GM19372 (cell line): ENCODE measurements around the gene MS4A18.

ENCODE experiments used
- ATAC-seq: cut with Tn5 transposase; IDR thresholded peaks from one replicate; pipeline ENCODE4 v1.9.1; 2021; ENCODE audit warnings: mild to moderate bottlenecking, low read depth, moderate library complexity; ENCODE audit not compliant: unreplicated experiment

Gene MS4A18

GRCh38 chr11:60783141-60783484 lies 58.6 kb downstream of the MS4A18 start:
- ATAC-seq, result no peak

DNA sequence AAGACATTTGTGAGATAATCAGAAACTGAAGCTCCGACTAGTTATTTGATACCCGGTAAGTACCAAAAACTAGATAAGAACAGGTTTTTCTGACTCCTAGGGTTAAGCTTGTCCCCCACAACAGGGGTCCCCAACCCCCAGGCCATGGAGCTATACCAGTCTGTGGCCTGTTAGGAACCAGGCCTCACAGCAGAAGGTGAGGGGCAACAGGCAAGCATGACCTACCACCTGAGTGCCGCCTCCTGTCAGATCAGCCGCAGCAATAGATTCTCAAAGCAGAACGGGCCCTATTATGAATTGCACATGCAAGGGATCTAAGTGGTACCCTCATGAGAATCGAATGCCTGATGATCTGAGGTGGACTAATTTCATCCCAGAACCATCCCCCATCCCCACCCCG lies 59.4 kb downstream of the MS4A18 start:
- ATAC-seq, result no peak

DNA sequence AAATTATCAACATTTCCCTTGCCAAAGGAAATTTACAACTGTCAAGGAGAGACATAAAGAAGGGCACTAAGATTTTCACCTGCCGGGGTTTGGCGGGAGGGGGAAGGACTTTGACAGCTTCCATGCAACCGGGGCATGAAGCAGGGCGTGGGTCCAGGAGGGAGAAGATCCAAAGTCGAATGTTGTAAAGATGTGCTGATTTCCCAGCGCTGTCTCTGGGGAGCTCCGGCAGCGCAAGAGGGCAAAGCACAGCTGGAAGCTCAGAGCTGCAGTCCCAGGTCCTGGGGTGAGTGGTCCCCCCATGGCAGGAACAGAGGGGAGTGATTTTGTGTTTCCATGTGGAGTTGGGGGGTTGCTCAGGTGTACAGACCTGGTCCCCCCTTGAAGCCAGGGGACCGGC lies 60.6 kb downstream of the MS4A18 start, which contains the start of gene MS4A10:
TSS of gene MS4A10 (plus strand) at position 198 of the 400 bp plus-strand sequence. CDS start 5,003 bp downstream, outside the sequence.
- no peak for ATAC-seq

DNA sequence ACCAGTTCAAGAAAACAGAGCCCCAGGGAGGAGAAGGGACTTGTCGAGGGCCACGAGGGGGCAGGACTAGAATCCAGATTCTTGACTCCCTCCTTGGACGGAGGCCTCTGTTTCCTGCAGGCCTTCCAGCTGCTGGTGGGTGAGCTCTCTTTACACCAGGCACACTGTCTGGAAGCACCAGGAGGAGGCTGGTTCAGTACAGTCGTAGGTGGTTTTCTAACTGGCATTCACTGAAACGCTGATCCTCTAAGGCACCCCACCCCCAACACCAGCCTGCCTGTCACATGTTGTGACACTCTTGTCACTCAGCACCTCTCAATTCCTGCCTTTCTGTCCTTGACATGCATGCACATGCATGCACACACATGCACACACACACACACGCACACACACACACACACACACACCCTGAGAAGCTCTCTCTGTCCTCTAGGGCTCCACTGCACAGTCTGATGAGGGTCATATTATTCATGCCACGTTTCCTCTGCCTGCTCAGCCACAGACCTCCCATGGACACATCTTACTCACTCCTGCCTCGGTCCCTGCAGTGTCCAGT lies 61.4 kb downstream of the MS4A18 start:
- no peak for ATAC-seq

- ATAC-seq, result no peak
Observed at GRCh38 chr11:60786811-60787567, 62.5 kb downstream of the MS4A18 start.

DNA sequence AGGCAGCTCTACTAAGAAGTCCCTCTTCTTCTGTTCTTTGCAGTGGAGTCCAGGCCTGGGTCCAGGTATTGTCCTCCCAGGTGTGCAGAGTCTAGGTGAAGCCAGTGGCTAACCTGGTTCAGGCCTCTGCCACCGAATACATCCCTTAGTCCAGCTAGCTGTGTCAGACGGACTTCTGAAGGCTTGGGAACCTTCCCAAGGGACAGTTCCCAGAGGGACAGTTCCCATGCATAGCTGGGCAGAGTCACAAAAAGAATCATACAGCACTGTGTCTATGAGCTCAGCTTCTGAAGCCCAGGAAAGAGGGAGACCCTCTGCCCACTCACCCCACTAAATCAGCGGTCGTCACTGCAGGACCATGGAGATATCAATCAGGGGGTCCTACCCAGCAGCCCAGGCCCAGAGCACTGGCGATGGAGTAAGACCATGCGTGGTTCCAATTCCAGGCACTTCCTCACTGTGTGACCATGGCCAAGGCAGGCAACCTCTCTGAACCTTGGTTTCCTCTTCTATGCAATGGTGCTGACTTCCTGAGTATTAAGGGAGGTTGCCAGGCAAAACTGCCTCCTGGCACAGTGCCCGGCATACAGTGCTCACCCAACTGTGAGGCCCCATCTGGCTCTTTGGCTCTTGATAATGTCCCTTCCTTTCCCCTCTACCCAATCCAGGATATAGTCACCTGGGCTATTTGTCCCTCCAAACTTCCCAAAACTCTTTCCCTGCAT lies 64.0 kb downstream of the MS4A18 start:
- no peak for ATAC-seq

DNA sequence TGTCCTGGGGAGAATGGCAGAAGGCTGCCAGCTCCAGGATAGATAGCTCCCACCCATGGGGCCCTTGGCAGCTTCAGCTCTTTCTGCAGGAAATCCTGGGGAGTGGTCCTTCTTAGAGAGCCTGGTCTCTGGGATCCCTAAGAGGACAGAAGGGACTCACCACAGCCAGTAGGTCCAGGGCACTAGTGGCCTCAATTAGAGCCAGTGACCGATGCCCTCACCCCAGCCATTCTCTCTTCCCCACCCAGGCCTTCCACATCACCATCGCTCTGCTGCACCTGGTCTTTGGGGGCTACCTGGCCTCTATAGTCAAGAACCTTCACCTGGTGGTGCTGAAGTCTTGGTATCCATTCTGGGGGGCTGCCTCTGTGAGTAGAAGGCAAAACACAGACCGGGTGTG lies 66.2 kb downstream of the MS4A18 start:
- ATAC-seq, result no peak

- ATAC-seq, result no peak
Observed at GRCh38 chr11:60791153-60791933, 66.8 kb downstream of the MS4A18 start.

- ATAC-seq, result no peak
Observed at GRCh38 chr11:60792521-60792920, 68.0 kb downstream of the MS4A18 start.
